Liver (tissue), 9 donors: Measurements from ENCODE around the gene MARCHF6. TPM values are rescaled to one million over a fixed set of nuclear protein-coding genes. Genes with fewer than 3 reads are reported as not detected.

Experiments used
- DNase-seq: peaks from one replicate; pipeline ENCODE4 v3.0.0-alpha.2; 2017; ENCODE audit warnings: low spot score
- H3K27ac ChIP-seq, 2 donors: one replicate each; pipeline ENCODE4 v1.7.0; 2013; ENCODE audit warnings: inconsistent platforms in 2 of 2, low read length in 2 of 2, control low read depth in 1 of 2, low read depth in 1 of 2, mild to moderate bottlenecking in 1 of 2
- H3K27me3 ChIP-seq, 4 donors: one replicate each; pipeline versions ENCODE4 v1.6.1 to v1.7.0; 2013; ENCODE audit warnings: low read length in 3 of 4, inconsistent platforms in 1 of 4, mild to moderate bottlenecking in 1 of 4, moderate library complexity in 1 of 4; ENCODE audit not compliant: control insufficient read depth in 4 of 4, insufficient read depth in 4 of 4
- H3K36me3 ChIP-seq, 4 donors: one replicate each; pipeline versions ENCODE4 v1.6.1 to v1.7.0; 2013; ENCODE audit warnings: low read length in 3 of 4, mild to moderate bottlenecking in 3 of 4, low read depth in 1 of 4, moderate library complexity in 1 of 4; ENCODE audit not compliant: control insufficient read depth in 4 of 4, insufficient read depth in 3 of 4
- H3K4me1 ChIP-seq, 4 donors: one replicate each; pipeline versions ENCODE4 v1.6.1 to v1.7.0; 2013; ENCODE audit warnings: low read length in 3 of 4, mild to moderate bottlenecking in 3 of 4, moderate library complexity in 1 of 4; ENCODE audit not compliant: control insufficient read depth in 4 of 4, insufficient read depth in 4 of 4
- H3K4me3 ChIP-seq, 3 donors: one replicate each; pipeline versions ENCODE4 v1.6.1 to v1.7.0; 2013; ENCODE audit warnings: low read length in 3 of 3, control low read depth in 1 of 3, low read depth in 1 of 3, mild to moderate bottlenecking in 1 of 3
- H3K9ac ChIP-seq, 2 donors: one replicate each; pipeline ENCODE4 v1.7.0; 2013; ENCODE audit warnings: low read length in 2 of 2, mild to moderate bottlenecking in 2 of 2, moderate library complexity in 2 of 2, control low read depth in 1 of 2, low read depth in 1 of 2
- H3K9me3 ChIP-seq, 4 donors: one replicate each; pipeline versions ENCODE4 v1.6.1 to v1.7.0; 2013; ENCODE audit warnings: low read length in 3 of 4; ENCODE audit not compliant: control insufficient read depth in 4 of 4
- ATF3 ChIP-seq: IDR thresholded peaks from 2 replicates; pipeline ENCODE4 v1.6.1; 2016; ENCODE audit warnings: antibody characterized with exemption
- EGR1 ChIP-seq, 2 donors: IDR thresholded peaks; 2 replicates each; pipeline ENCODE4 v1.6.1; 2016 to 2018; ENCODE audit warnings: antibody characterized with exemption in 2 of 2, low read depth in 2 of 2
- FOXA1 ChIP-seq: IDR thresholded peaks from 2 replicates; pipeline ENCODE4 v1.6.1; 2016; ENCODE audit warnings: antibody characterized with exemption
- FOXA2 ChIP-seq: IDR thresholded peaks from 2 replicates; pipeline ENCODE4 v1.6.1; 2016; ENCODE audit warnings: antibody characterized with exemption
- GABPA ChIP-seq, 2 donors: IDR thresholded peaks in 1 of 2; conservative IDR thresholded peaks in 1 of 2; 2 replicates each; pipeline ENCODE4 v1.6.1; 2016; ENCODE audit warnings: antibody characterized with exemption in 2 of 2, mild to moderate bottlenecking in 1 of 2, moderate library complexity in 1 of 2
- HNF4A ChIP-seq, 2 donors: conservative IDR thresholded peaks; 2 replicates each; pipeline ENCODE4 v1.6.1; 2016; ENCODE audit warnings: antibody characterized with exemption in 2 of 2, mild to moderate bottlenecking in 2 of 2
- HNF4G ChIP-seq: IDR thresholded peaks from 2 replicates; pipeline ENCODE4 v1.6.1; 2016; ENCODE audit warnings: antibody characterized with exemption
- JUND ChIP-seq, 2 donors: IDR thresholded peaks; 2 replicates each; pipeline ENCODE4 v1.6.1; 2016; ENCODE audit warnings: antibody characterized with exemption in 2 of 2
- MAX ChIP-seq: IDR thresholded peaks from 2 replicates; pipeline ENCODE4 v1.6.1; 2016; ENCODE audit warnings: antibody characterized with exemption
- NR2F2 ChIP-seq: IDR thresholded peaks from 2 replicates; pipeline ENCODE4 v1.6.1; 2016; ENCODE audit warnings: antibody characterized with exemption
- RAD21 ChIP-seq, 2 donors: IDR thresholded peaks; 2 replicates each; pipeline ENCODE4 v1.6.1; 2016; ENCODE audit warnings: antibody characterized with exemption in 2 of 2, mild to moderate bottlenecking in 2 of 2
- REST ChIP-seq: IDR thresholded peaks from 2 replicates; pipeline ENCODE4 v1.6.1; 2016; ENCODE audit warnings: antibody characterized with exemption, mild to moderate bottlenecking
- RXRA ChIP-seq, 2 donors: IDR thresholded peaks; 2 replicates each; pipeline ENCODE4 v1.6.1; 2017 to 2018; ENCODE audit warnings: antibody characterized with exemption in 2 of 2, mild to moderate bottlenecking in 1 of 2
- SP1 ChIP-seq: IDR thresholded peaks from 2 replicates; pipeline ENCODE4 v1.6.1; 2018; ENCODE audit warnings: antibody characterized with exemption, mild to moderate bottlenecking
- TAF1 ChIP-seq: conservative IDR thresholded peaks from 2 replicates; pipeline ENCODE4 v1.6.1; 2016; ENCODE audit warnings: antibody characterized with exemption, mild to moderate bottlenecking
- YY1 ChIP-seq: IDR thresholded peaks from 2 replicates; pipeline ENCODE4 v1.6.1; 2016; ENCODE audit warnings: antibody characterized with exemption, mild to moderate bottlenecking
- ZBTB33 ChIP-seq: IDR thresholded peaks from 2 replicates; pipeline ENCODE4 v1.6.1; 2016; ENCODE audit warnings: antibody characterized with exemption
- WGBS: extraction: QIAGEN DNeasy Blood & Tissue Kit; methylation state at CpG from one replicate; pipeline ENCODE4 v1.1.7; 2013; 5-methylcytosine and 5-hydroxymethylcytosine counted together
- polyA plus RNA-seq, 2 donors: library from polyadenylated mRNA; stranded (reverse) in 1 of 2; unstranded in 1 of 2; fragments of 200-250 nt in 1 of 2; fragments of >200 nt in 1 of 2; fragmentation: Nextera tagmentation in 1 of 2; extraction: Ambion mirVana in 1 of 2; gene quantifications; one replicate each; pipeline versions ENCODE4 v1.2.1 to v1.2.3, GENCODE V29; 2013 to 2015
- total RNA-seq, 2 donors: library from RNA; depleted of rRNA; stranded (reverse); fragments of >200 nt; gene quantifications; one replicate each; pipeline ENCODE4 v1.2.3, GENCODE V29; 2014
- TF ChIP-seq, protein P1 (sequence below): fragments of 150-350 bp; IDR thresholded peaks from 2 replicates; pipeline ENCODE4 v1.5.1; 2017; ENCODE audit warnings: improper control_type of control experiment, low read depth, low read length; ENCODE audit not compliant: missing input control
- donor health status: healthy.
- donor health status: healthy.
- donor health status: healthy.
- donor health status: healthy.
- donor health status: healthy.

MARCHF6 gene
- total and polyA plus RNA-seq, 4 donors, result 20.6 to 77.7 (median 62.4) TPM

DNA sequence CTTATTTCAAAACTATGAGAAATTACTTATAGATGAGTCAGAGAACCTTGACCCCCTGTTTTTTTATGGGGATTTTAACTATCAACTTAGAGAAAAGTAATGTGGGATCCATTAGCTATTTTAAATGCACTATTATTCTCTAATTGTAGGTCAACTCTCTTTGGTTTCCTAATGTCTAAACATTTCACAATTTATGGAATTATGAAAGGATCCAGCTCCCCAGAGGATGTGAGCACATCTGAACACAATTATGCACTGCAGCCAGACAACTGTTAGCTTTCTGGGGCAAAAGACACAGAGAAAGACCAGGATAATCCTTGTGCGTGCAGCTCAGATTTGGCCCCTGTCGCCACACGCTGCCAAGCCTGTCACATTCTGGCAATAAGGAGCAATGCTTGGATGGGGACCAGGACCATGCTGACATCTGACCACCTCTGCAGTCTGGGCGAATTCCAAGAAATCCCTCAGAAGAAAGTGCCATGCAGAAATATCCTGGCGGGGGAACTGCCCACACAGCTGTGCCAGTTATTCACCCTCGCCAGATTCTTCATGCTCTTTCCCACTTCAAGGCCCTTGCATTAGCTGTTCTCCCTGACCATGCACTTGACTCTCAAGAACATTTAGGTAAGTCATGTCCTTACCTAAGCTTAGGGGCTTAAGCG, 23.5 kb upstream of the MARCHF6 start:
- WGBS, result 47% methylated on average over 7 of the region's 7 CpGs
- Histone ChIP-seq H3K4me1 (peaks cover 13 to 43% (median 34%) of the 10 kb centered on the region in 4 donors), H3K27me3 (no peaks in the 10 kb centered on the region), H3K36me3 (no peaks in the 10 kb centered on the region), H3K9me3 (no peaks in the 10 kb centered on the region), H3K4me3 (peak overlapping the region in 2 of 3 donors; percentile 16 to 25), H3K27ac (peak overlapping the region; percentile 72 to 87), H3K9ac (peak overlapping the region in 1 of 2 donors; percentile 50)
- DNase-seq, result no peak
- TF ChIP-seq GABPA (IDR thresholded peaks at IDR 0.05 in 1 of 2, conservative IDR thresholded peaks at IDR 0.05 in 1 of 2) (no peak), EGR1 (IDR thresholded peaks at IDR 0.05; ENCODE audit: low read depth in 2 of 2) (peak in 1 of 2 donors; percentile 22), TAF1 (peak; percentile 37), MAX (peak; percentile 50), ZBTB33 (peak; percentile 56), YY1 (peak; percentile 44), ATF3 (peak; percentile 29), NR2F2 (no peak), HNF4G (no peak), FOXA1 (no peak), REST (no peak), SP1 (peak; percentile 67), RAD21 (IDR thresholded peaks at IDR 0.05) (peak in 1 of 2 donors; percentile 50), JUND (IDR thresholded peaks at IDR 0.05) (no peak), HNF4A (conservative IDR thresholded peaks at IDR 0.05) (peak; percentile 55 to 61), FOXA2 (no peak), RXRA (IDR thresholded peaks at IDR 0.05) (peak; percentile 50 to 71)
- TF ChIP-seq, protein P1, sequence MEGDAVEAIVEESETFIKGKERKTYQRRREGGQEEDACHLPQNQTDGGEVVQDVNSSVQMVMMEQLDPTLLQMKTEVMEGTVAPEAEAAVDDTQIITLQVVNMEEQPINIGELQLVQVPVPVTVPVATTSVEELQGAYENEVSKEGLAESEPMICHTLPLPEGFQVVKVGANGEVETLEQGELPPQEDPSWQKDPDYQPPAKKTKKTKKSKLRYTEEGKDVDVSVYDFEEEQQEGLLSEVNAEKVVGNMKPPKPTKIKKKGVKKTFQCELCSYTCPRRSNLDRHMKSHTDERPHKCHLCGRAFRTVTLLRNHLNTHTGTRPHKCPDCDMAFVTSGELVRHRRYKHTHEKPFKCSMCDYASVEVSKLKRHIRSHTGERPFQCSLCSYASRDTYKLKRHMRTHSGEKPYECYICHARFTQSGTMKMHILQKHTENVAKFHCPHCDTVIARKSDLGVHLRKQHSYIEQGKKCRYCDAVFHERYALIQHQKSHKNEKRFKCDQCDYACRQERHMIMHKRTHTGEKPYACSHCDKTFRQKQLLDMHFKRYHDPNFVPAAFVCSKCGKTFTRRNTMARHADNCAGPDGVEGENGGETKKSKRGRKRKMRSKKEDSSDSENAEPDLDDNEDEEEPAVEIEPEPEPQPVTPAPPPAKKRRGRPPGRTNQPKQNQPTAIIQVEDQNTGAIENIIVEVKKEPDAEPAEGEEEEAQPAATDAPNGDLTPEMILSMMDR, result no peak
